AG04450 (cell line): ENCODE data around the gene SCP2. TPM values are rescaled to one million over a fixed set of nuclear protein-coding genes. Genes with fewer than 3 reads are reported as not detected.

ENCODE experiments used
- CTCF ChIA-PET: fragments of 300-600, 350-600 bp; formaldehyde crosslinking; extraction: SDS; loops from one replicate; lab custom pipeline; 2022; ENCODE audit warnings: antibody characterized with exemption, inconsistent platforms; lab: Charles Lee
- POLR2A ChIA-PET: fragments of 350-600 bp; formaldehyde crosslinking; extraction: SDS; loops from one replicate; lab custom pipeline; 2021; ENCODE audit warnings: antibody characterized with exemption, inconsistent platforms; lab: Yijun Ruan, JAX
- DNase-seq: peaks from one replicate; pipeline ENCODE4 v3.0.0-alpha.2; 2011; ENCODE audit warnings: low read depth, low spot score
- H3K27ac ChIP-seq: one replicate; pipeline ENCODE4 v1.5.1; 2012; ENCODE audit warnings: low read depth, low read length, control low read depth
- H3K27me3 ChIP-seq: one replicate; pipeline ENCODE4 v1.6.0; 2012; ENCODE audit warnings: low read length; ENCODE audit not compliant: control insufficient read depth, insufficient read depth
- H3K4me3 ChIP-seq: 2 replicates; pipeline ENCODE4 v1.5.1; 2011; ENCODE audit warnings: mild to moderate bottlenecking, low read depth, low read length, control low read depth
- H3K9me3 ChIP-seq: 2 replicates; pipeline ENCODE4 v1.5.1; 2012; ENCODE audit warnings: low read length; ENCODE audit not compliant: control insufficient read depth, insufficient read depth
- CTCF ChIP-seq: IDR thresholded peaks from 2 replicates; pipeline ENCODE4 v1.5.1; 2011; ENCODE audit warnings: low read depth, low read length, control low read depth, inconsistent platforms
- polyA plus RNA-seq: library from polyadenylated mRNA; depleted of rRNA; stranded (reverse); fragments of >200 nt; gene quantifications from 2 replicates; pipeline ENCODE4 v1.2.3, GENCODE V29; 2011

Gene SCP2
- polyA plus RNA-seq, 1 experiment: 278 TPM

DNA sequence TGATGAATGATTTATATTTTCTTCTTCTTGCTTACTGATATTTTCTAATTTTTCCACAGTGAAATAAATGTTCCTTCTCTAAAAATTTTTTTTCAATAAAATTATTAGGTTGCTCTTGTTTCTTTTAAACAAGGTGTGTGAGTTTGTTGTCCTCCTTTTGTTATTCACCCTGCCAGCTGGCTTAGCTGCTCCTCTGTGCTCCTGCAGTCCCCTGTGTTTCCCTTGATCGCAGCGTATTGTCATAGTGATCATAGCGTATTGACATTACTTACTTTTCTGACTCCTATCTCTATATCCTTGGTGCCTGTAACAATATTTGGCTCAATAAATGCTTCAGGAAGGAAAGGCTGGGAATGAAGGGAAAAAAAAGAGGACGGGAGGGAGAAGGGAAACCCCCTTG lies 110.1 kb downstream of the SCP2 start:
- no peak for TF ChIP-seq CTCF
- CTCF ChIA-PET: no interaction called here
- POLR2A ChIA-PET: no interaction called here
- Histone ChIP-seq H3K27me3 (no peaks in the 10 kb centered on the region), H3K4me3 (no peak overlapping the region), H3K9me3 (no peaks in the 10 kb centered on the region), H3K27ac (no peak overlapping the region)
- no peak for DNase-seq

GRCh38 chr1:53038566-53038965 lies 111.5 kb downstream of the SCP2 start:
- no peak for DNase-seq
- no peak overlapping the region for H3K4me3 ChIP-seq
- CTCF ChIA-PET: no interaction called here
- H3K9me3 ChIP-seq: no peaks in the 10 kb centered on the region
- no peak overlapping the region for H3K27ac ChIP-seq
- H3K27me3 ChIP-seq: no peaks in the 10 kb centered on the region
- no peak for TF ChIP-seq CTCF
- POLR2A ChIA-PET: no interaction called here

GRCh38 chr1:53043271-53043670 lies 116.2 kb downstream of the SCP2 start:
- CTCF ChIA-PET: no interaction called here
- POLR2A ChIA-PET: interaction anchor here (0.6 to 1.2 kb wide), 9 partner anchors 10 to 116 kb away, joined by 3 to 5 read pairs (median 3); partner anchors contain the start of genes PODN and SCP2

DNA sequence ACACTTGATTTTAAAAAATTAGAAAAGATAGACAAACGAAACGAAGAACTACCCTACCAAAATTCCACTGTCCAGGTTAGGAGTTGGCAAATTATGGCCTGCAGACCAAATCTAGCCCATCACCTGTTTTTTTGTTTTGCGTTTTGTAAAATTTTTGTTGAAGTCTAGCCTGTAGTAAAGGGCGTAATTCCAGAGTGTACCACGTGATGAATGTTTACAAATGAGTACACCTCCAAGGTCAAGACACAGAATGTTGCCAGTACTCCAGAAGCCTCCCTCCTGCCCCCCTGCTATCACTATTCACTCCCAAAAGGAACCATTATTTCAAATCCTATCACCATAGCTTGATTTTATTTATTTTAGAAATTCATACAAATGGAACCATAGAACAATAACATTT lies 117.8 kb downstream of the SCP2 start:
- Histone ChIP-seq H3K27ac (no peak overlapping the region), H3K9me3 (no peaks in the 10 kb centered on the region), H3K27me3 (no peaks in the 10 kb centered on the region), H3K4me3 (no peak overlapping the region)
- DNase-seq: no peak
- POLR2A ChIA-PET: no interaction called here
- no peak for TF ChIP-seq CTCF
- CTCF ChIA-PET: no interaction called here

More at GRCh38 chr1:53043271-53043670, 116.2 kb downstream of the SCP2 start:
- peak; percentile 87 for DNase-seq
- TF ChIP-seq CTCF: no peak
- no peak overlapping the region for H3K4me3 ChIP-seq
- peak overlapping the region; percentile 77 for H3K27ac ChIP-seq
- H3K27me3 ChIP-seq: no peaks in the 10 kb centered on the region
- H3K9me3 ChIP-seq: no peaks in the 10 kb centered on the region

DNA sequence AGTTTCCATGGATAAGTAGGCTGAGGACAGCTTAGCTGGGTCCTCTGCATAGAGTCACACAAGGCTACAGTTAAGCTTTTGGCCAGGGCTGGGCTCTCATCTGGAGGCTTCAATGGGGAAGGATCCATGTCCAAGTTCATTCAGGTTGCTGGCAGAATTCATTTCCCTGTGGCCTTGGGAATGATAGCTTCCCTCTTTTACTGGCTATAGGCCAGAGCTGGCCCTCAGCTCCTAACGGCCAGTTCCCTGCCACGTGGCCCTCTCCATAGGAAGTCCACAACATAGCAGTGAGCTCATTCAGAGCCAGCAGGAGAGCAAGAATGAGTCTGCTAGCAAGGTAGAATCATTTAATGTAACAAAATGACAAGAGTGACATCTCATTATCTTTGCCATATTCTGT lies 119.9 kb downstream of the SCP2 start:
- ChIA-PET CTCF (interaction anchor here (2.5 kb wide), 1 partner anchor 10 kb away, joined by 7 read pairs; no protein-coding TSS in a partner anchor), POLR2A (no interaction called here)
- no peaks in the 10 kb centered on the region for H3K9me3 ChIP-seq
- no peak overlapping the region for H3K4me3 ChIP-seq
- H3K27ac ChIP-seq: peak overlapping the region; percentile 4
- DNase-seq: no peak
- no peak for TF ChIP-seq CTCF
- H3K27me3 ChIP-seq: no peaks in the 10 kb centered on the region
